Chondrocyte (in vitro differentiated cells): Measurements from ENCODE around the gene PCSK9. TPM values are rescaled to one million over a fixed set of nuclear protein-coding genes. Genes with fewer than 3 reads are reported as not detected.

Source experiments
- DNase-seq: peaks from one replicate; pipeline ENCODE4 v3.0.0; 2021; ENCODE audit warnings: mixed read lengths, low spot score
- H3K27ac Mint-ChIP-seq: one replicate; pipeline ENCODE4 v1.8.0; 2021; ENCODE audit warnings: mild to moderate bottlenecking, moderate library complexity, mixed read lengths; ENCODE audit not compliant: unreplicated experiment
- H3K27me3 Mint-ChIP-seq: 2 replicates; pipeline ENCODE4 v1.8.0; 2021; ENCODE audit warnings: low read depth, mixed read lengths
- H3K36me3 Mint-ChIP-seq: 2 replicates; pipeline ENCODE4 v1.8.0; 2021; ENCODE audit warnings: low read depth, mixed read lengths
- H3K4me1 Mint-ChIP-seq: 2 replicates; pipeline ENCODE4 v1.8.0; 2021; ENCODE audit warnings: low read depth, mild to moderate bottlenecking, mixed read lengths
- H3K4me3 Mint-ChIP-seq: one replicate; pipeline ENCODE4 v1.8.0; 2021; ENCODE audit warnings: mild to moderate bottlenecking, moderate library complexity, mixed read lengths; ENCODE audit not compliant: unreplicated experiment
- H3K9me3 Mint-ChIP-seq: 2 replicates; pipeline ENCODE4 v1.8.0; 2021; ENCODE audit warnings: low read depth, mixed read lengths
- total RNA-seq: library from RNA; stranded (reverse); gene quantifications from 3 replicates; pipeline ENCODE4 v1.2.1, GENCODE V29; 2021
- TF ChIP-seq, protein P1 (sequence below): fragments of 200-600 bp; sonication (generic); IDR thresholded peaks from 2 replicates; pipeline ENCODE4 v1.5.0; 2021; ENCODE audit warnings: antibody characterized with exemption, mild to moderate bottlenecking, moderate library complexity

Gene PCSK9
- total RNA-seq, 1 donor from 2014 or later = 0.60 TPM

DNA sequence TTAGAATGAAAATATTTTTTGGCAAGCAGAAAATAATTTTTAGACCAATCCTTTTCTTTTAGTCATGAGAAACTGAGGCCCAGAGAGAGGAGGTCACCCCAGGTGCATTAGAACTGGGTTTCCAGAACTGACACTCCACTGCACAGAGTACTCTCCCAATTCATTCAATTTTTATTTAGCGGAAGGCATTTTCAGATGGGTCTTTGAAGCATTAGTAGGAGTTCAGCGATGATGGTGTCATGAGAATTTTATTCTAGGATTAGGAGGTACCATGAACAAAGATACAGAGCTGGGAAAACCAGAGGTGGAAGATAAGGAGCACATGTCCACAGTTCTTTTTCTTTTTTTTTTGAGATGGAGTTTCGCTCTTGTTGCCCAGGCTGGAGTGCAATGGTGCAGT lies 2.3 kb downstream of the PCSK9 start:
- peaks cover 22% of the 10 kb centered on the region for H3K4me1 Mint-ChIP-seq
- no peak overlapping the region for H3K4me3 Mint-ChIP-seq
- peaks cover 38% of the 10 kb centered on the region for H3K27me3 Mint-ChIP-seq
- H3K36me3 Mint-ChIP-seq = no peaks in the 10 kb centered on the region
- no peak for DNase-seq
- no peaks in the 10 kb centered on the region for H3K9me3 Mint-ChIP-seq
- H3K27ac Mint-ChIP-seq = no peak overlapping the region
- TF ChIP-seq, protein P1, sequence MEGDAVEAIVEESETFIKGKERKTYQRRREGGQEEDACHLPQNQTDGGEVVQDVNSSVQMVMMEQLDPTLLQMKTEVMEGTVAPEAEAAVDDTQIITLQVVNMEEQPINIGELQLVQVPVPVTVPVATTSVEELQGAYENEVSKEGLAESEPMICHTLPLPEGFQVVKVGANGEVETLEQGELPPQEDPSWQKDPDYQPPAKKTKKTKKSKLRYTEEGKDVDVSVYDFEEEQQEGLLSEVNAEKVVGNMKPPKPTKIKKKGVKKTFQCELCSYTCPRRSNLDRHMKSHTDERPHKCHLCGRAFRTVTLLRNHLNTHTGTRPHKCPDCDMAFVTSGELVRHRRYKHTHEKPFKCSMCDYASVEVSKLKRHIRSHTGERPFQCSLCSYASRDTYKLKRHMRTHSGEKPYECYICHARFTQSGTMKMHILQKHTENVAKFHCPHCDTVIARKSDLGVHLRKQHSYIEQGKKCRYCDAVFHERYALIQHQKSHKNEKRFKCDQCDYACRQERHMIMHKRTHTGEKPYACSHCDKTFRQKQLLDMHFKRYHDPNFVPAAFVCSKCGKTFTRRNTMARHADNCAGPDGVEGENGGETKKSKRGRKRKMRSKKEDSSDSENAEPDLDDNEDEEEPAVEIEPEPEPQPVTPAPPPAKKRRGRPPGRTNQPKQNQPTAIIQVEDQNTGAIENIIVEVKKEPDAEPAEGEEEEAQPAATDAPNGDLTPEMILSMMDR = no peak

GRCh38 chr1:55043011-55043410 lies 3.7 kb downstream of the PCSK9 start:
- H3K4me3 Mint-ChIP-seq = no peak overlapping the region
- no peaks in the 10 kb centered on the region for H3K36me3 Mint-ChIP-seq
- peaks cover 22% of the 10 kb centered on the region for H3K4me1 Mint-ChIP-seq
- no peak overlapping the region for H3K27ac Mint-ChIP-seq
- DNase-seq = no peak
- TF ChIP-seq, protein P1 = no peak
- peaks cover 35% of the 10 kb centered on the region for H3K27me3 Mint-ChIP-seq
- no peaks in the 10 kb centered on the region for H3K9me3 Mint-ChIP-seq

- peak; percentile 59 for DNase-seq
- TF ChIP-seq, protein P1 = no peak
- peaks cover 22% of the 10 kb centered on the region for H3K4me1 Mint-ChIP-seq
- peaks cover 30% of the 10 kb centered on the region for H3K27me3 Mint-ChIP-seq
- H3K27ac Mint-ChIP-seq = no peak overlapping the region
- H3K9me3 Mint-ChIP-seq = no peaks in the 10 kb centered on the region
- no peak overlapping the region for H3K4me3 Mint-ChIP-seq
- H3K36me3 Mint-ChIP-seq = no peaks in the 10 kb centered on the region
Measured at GRCh38 chr1:55043726-55044125, 4.4 kb downstream of the PCSK9 start.

GRCh38 chr1:55044617-55045397 lies 5.5 kb downstream of the PCSK9 start:
- Mint-ChIP-seq H3K36me3 (no peaks in the 10 kb centered on the region), H3K27ac (no peak overlapping the region), H3K4me3 (no peak overlapping the region), H3K27me3 (peaks cover 23% of the 10 kb centered on the region), H3K9me3 (no peaks in the 10 kb centered on the region), H3K4me1 (peaks cover 13% of the 10 kb centered on the region)
- peak; percentile 70 for DNase-seq
- TF ChIP-seq, protein P1 = no peak

DNA sequence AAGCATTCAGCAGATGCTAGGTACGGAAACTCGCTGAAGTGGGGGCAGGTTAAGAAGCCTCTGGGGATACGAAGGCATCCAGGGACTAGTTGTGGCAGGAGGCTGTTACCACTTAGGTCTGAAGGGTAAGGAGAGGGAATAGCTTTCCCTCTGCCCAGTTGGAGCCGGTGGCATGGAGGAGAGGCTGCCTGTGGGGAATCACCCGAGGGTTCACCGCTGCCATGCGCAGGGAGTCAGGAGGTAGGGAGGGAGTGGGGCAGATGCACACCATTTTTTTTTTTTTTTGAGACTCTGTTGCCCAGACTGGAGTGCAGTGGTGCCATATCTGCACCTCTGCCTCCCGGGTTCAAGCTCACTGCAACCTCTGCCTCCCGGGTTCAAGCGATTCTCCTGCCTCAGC lies 6.1 kb downstream of the PCSK9 start:
- peak; percentile 61 for DNase-seq
- no peak overlapping the region for H3K4me3 Mint-ChIP-seq
- no peaks in the 10 kb centered on the region for H3K9me3 Mint-ChIP-seq
- TF ChIP-seq, protein P1 = no peak
- no peaks in the 10 kb centered on the region for H3K36me3 Mint-ChIP-seq
- H3K4me1 Mint-ChIP-seq = peaks cover 12% of the 10 kb centered on the region
- H3K27me3 Mint-ChIP-seq = peaks cover 17% of the 10 kb centered on the region
- H3K27ac Mint-ChIP-seq = no peak overlapping the region
